Activated CD4-positive, alpha-beta T cell treated with anti-CD3 and anti-CD28 coated beads, Interleukin-2, amount 10 ng/mL, durations not matched to agents 7 days and 5 days (primary cell): ENCODE data around the gene PLCL2. TPM values are rescaled to one million over a fixed set of nuclear protein-coding genes. Genes with fewer than 3 reads are reported as not detected.

ENCODE experiments used
- CTCF ChIA-PET: fragments of 350-600 bp; sonication (Branson Sonifier 250); formaldehyde crosslinking; loops from one replicate; lab custom pipeline; 2021; ENCODE audit warnings: antibody characterized with exemption; lab: Charles Lee
- POLR2A ChIA-PET: fragments of 350-600 bp; sonication (Branson Sonifier 250); formaldehyde crosslinking; loops from one replicate; lab custom pipeline; 2021; ENCODE audit warnings: antibody characterized with exemption; lab: Charles Lee
- DNase-seq: peaks from one replicate; pipeline ENCODE4 v3.0.0-alpha.2; 2020
- H3K27ac Mint-ChIP-seq: one replicate; pipeline ENCODE4 v1.8.0; 2021; ENCODE audit warnings: mild to moderate bottlenecking, moderate library complexity, mixed read lengths
- H3K27me3 Mint-ChIP-seq: one replicate; pipeline ENCODE4 v1.8.0; 2021; ENCODE audit warnings: mixed read lengths
- H3K36me3 Mint-ChIP-seq: one replicate; pipeline ENCODE4 v1.8.0; 2021; ENCODE audit warnings: low read depth, mixed read lengths
- H3K4me1 Mint-ChIP-seq: one replicate; pipeline ENCODE4 v1.8.0; 2021; ENCODE audit warnings: mixed read lengths
- H3K4me3 Mint-ChIP-seq: one replicate; pipeline ENCODE4 v1.8.0; 2021; ENCODE audit warnings: mild to moderate bottlenecking, moderate library complexity, mixed read lengths
- H3K9me3 Mint-ChIP-seq: one replicate; pipeline ENCODE4 v1.8.0; 2021; ENCODE audit warnings: mixed read lengths
- total RNA-seq, 2 experiments: library from RNA; stranded (reverse); gene quantifications; one replicate each; pipeline ENCODE4 v1.2.3, GENCODE V29; 2021

Gene PLCL2
- total RNA-seq, 2 experiments from 2014 or later, result 48.8 to 50.9 TPM

GRCh38 chr3:16994854-16995525, 110.2 kb downstream of the PLCL2 start:
- no peak for DNase-seq
- H3K27ac Mint-ChIP-seq, result peak overlapping the region; percentile 54
- H3K27me3 Mint-ChIP-seq, result no peaks in the 10 kb centered on the region
- peaks cover 18% of the 10 kb centered on the region for H3K36me3 Mint-ChIP-seq
- H3K4me3 Mint-ChIP-seq, result no peak overlapping the region
- no peaks in the 10 kb centered on the region for H3K9me3 Mint-ChIP-seq
- peaks cover 33% of the 10 kb centered on the region for H3K4me1 Mint-ChIP-seq
- ChIA-PET POLR2A (interaction anchor here (0.7 kb wide), 1 partner anchor 322 kb away, joined by 4 read pairs; no protein-coding TSS in a partner anchor), CTCF (no interaction called here)

- POLR2A ChIA-PET, result interaction anchor here (0.7 kb wide), 1 partner anchor 323 kb away, joined by 4 read pairs; no protein-coding TSS in a partner anchor
- CTCF ChIA-PET, result no interaction called here
- H3K27ac Mint-ChIP-seq, result no peak overlapping the region
- no peaks in the 10 kb centered on the region for H3K9me3 Mint-ChIP-seq
- peaks cover 33% of the 10 kb centered on the region for H3K4me1 Mint-ChIP-seq
- no peak for DNase-seq
- no peak overlapping the region for H3K4me3 Mint-ChIP-seq
- no peaks in the 10 kb centered on the region for H3K27me3 Mint-ChIP-seq
- peaks cover 18% of the 10 kb centered on the region for H3K36me3 Mint-ChIP-seq
Observed at GRCh38 chr3:16995601-16996000, 110.8 kb downstream of the PLCL2 start.

DNA sequence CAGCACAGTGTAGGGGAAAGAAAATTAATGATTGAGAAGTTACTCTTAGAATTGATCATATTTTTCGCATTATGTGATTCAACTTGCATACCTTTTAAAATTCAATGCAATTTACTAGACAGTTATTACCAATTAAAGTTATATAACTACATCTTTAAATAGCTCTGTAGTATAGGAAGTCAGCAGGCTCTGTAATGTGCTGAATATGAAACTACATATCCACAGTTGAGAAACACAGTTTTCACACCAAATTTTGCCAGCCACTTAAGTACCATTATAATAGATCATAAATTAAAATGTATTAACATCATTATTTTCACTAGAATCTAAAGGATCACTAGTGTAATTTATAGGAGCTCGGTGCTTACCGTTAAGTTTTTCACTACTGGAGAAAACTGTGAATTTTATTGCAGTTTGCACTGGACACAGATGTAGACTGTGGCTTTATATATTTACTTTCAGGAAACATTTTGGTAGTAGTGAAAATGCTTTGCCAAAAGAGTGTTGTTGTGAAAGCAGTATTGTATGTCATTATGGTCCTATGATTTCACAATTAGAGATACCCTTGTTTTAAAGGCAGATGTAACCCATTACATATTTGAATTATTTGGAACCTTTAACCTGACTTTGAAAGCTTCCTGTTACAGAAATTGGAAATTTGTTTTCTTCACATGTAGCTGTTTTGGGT, 113.6 kb downstream of the PLCL2 start:
- Mint-ChIP-seq H3K4me1 (peaks cover 33% of the 10 kb centered on the region), H3K36me3 (peaks cover 30% of the 10 kb centered on the region), H3K9me3 (peaks cover 13% of the 10 kb centered on the region), H3K27me3 (no peaks in the 10 kb centered on the region), H3K27ac (no peak overlapping the region), H3K4me3 (no peak overlapping the region)
- POLR2A ChIA-PET, result no interaction called here
- CTCF ChIA-PET, result no interaction called here
- DNase-seq, result no peak

GRCh38 chr3:16999161-16999560, 114.4 kb downstream of the PLCL2 start:
- H3K4me3 Mint-ChIP-seq, result no peak overlapping the region
- H3K27ac Mint-ChIP-seq, result no peak overlapping the region
- POLR2A ChIA-PET, result no interaction called here
- CTCF ChIA-PET, result no interaction called here
- H3K36me3 Mint-ChIP-seq, result peaks cover 27% of the 10 kb centered on the region
- no peaks in the 10 kb centered on the region for H3K27me3 Mint-ChIP-seq
- peaks cover 29% of the 10 kb centered on the region for H3K4me1 Mint-ChIP-seq
- peaks cover 13% of the 10 kb centered on the region for H3K9me3 Mint-ChIP-seq
- no peak for DNase-seq

GRCh38 chr3:16999871-17000270, 115.1 kb downstream of the PLCL2 start:
- Mint-ChIP-seq H3K9me3 (peaks cover 13% of the 10 kb centered on the region), H3K36me3 (peaks cover 27% of the 10 kb centered on the region), H3K4me1 (peaks cover 26% of the 10 kb centered on the region), H3K27me3 (no peaks in the 10 kb centered on the region), H3K27ac (no peak overlapping the region), H3K4me3 (no peak overlapping the region)
- CTCF ChIA-PET, result no interaction called here
- DNase-seq, result no peak
- POLR2A ChIA-PET, result no interaction called here

DNA sequence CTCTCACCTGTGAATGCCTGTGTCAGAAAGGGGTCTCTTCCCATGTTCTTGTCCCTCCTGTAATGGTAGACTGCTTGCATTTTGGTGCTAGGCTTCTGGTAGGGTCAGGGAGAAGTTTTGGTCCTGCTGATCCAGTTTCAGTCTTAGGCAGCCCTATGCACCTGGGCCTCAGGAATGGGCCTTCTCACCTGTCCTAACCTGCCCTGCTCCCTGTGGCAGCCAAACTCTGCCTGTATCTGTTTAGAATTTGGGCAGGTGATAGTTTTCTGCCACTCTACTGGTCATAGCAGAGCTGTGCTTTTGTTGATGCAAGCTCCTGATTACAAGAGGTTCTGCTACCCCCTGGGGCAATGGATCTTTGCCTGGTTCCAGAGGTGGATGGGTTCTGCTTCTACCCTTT, 118.7 kb downstream of the PLCL2 start:
- Mint-ChIP-seq H3K27me3 (no peaks in the 10 kb centered on the region), H3K36me3 (peaks cover 18% of the 10 kb centered on the region)

DNA sequence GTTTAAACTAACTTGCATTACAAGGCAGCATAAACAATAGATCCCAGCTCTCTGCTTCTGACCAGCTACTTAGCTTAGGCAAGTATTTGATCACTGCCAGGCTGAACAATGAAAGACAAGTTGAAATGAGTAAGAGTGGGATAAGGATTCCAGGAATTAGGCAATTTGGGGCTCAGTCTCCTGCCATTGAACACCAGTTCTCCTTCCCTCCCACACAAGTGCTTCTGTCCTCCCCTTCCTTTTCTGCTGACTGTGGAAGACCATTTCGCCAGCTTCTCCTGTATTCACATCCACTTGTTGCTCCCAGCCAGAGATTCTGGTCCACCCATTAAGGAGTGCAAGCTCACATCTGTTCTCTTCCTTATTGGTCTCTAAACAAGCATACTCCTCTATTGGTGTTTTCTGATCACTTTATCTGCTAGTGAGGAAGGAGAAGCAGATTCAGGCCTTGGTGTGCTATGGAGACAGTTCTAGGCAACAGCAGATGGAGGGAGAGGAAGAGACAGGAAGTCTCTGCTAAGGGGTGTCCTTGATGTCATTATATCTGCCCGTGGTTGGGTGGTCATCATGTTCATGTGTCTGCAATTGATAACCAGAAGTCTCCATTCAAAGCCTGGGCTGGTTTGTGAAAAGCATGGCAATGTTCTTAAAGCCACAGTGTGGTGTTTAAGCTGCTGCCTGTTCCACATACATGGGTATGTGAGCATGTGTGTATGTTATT, 121.5 kb downstream of the PLCL2 start:
- ChIA-PET POLR2A (no interaction called here), CTCF (no interaction called here)
- Mint-ChIP-seq H3K27ac (no peak overlapping the region), H3K9me3 (peaks cover 8% of the 10 kb centered on the region), H3K27me3 (no peaks in the 10 kb centered on the region), H3K36me3 (peaks cover 34% of the 10 kb centered on the region), H3K4me1 (peaks cover 18% of the 10 kb centered on the region), H3K4me3 (no peak overlapping the region)
- DNase-seq, result no peak

More for the DNA sequence above, 118.7 kb downstream of the PLCL2 start:
- Mint-ChIP-seq H3K4me3 (no peak overlapping the region), H3K4me1 (peaks cover 18% of the 10 kb centered on the region), H3K9me3 (peaks cover 13% of the 10 kb centered on the region), H3K27ac (no peak overlapping the region)
- ChIA-PET POLR2A (no interaction called here), CTCF (no interaction called here)
- DNase-seq, result no peak

- ChIA-PET POLR2A (no interaction called here), CTCF (no interaction called here)
- peaks cover 34% of the 10 kb centered on the region for H3K36me3 Mint-ChIP-seq
- H3K27me3 Mint-ChIP-seq, result no peaks in the 10 kb centered on the region
- peaks cover 2% of the 10 kb centered on the region for H3K9me3 Mint-ChIP-seq
- H3K4me1 Mint-ChIP-seq, result peaks cover 17% of the 10 kb centered on the region
- H3K27ac Mint-ChIP-seq, result no peak overlapping the region
- no peak for DNase-seq
- no peak overlapping the region for H3K4me3 Mint-ChIP-seq
Observed at GRCh38 chr3:17007284-17007683, 122.5 kb downstream of the PLCL2 start.

DNA sequence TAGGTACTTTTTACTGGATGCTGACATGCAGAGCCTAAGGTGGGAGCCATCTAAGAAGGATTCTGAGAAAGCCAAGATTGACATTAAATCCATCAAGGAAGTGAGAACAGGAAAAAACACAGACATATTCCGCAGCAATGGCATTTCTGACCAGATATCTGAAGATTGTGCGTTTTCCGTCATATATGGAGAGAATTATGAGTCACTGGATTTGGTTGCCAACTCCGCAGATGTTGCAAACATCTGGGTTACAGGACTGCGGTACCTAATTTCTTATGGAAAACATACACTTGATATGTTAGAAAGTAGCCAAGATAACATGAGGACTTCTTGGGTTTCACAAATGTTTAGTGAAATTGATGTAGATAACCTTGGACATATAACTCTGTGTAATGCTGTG, 125.1 kb downstream of the PLCL2 start:
- CTCF ChIA-PET, result no interaction called here
- H3K36me3 Mint-ChIP-seq, result peaks cover 39% of the 10 kb centered on the region
- H3K4me1 Mint-ChIP-seq, result peaks cover 16% of the 10 kb centered on the region
- H3K27ac Mint-ChIP-seq, result no peak overlapping the region
- POLR2A ChIA-PET, result no interaction called here
- H3K4me3 Mint-ChIP-seq, result no peak overlapping the region
- H3K27me3 Mint-ChIP-seq, result no peaks in the 10 kb centered on the region
- no peak for DNase-seq
- no peaks in the 10 kb centered on the region for H3K9me3 Mint-ChIP-seq

- Mint-ChIP-seq H3K4me3 (no peak overlapping the region), H3K9me3 (no peaks in the 10 kb centered on the region), H3K27ac (no peak overlapping the region), H3K27me3 (no peaks in the 10 kb centered on the region), H3K36me3 (peaks cover 53% of the 10 kb centered on the region), H3K4me1 (peaks cover 1% of the 10 kb centered on the region)
- no peak for DNase-seq
- CTCF ChIA-PET, result no interaction called here
- POLR2A ChIA-PET, result no interaction called here
Observed at GRCh38 chr3:17011728-17012338, 127.1 kb downstream of the PLCL2 start.

GRCh38 chr3:17013050-17013449, 128.3 kb downstream of the PLCL2 start:
- Mint-ChIP-seq H3K36me3 (peaks cover 60% of the 10 kb centered on the region), H3K27ac (no peak overlapping the region), H3K4me3 (no peak overlapping the region), H3K27me3 (no peaks in the 10 kb centered on the region), H3K9me3 (no peaks in the 10 kb centered on the region), H3K4me1 (peaks cover 1% of the 10 kb centered on the region)
- CTCF ChIA-PET, result interaction anchor here (1.6 kb wide), 1 partner anchor 13 kb away, joined by 4 read pairs; no protein-coding TSS in a partner anchor
- POLR2A ChIA-PET, result no interaction called here
- DNase-seq, result no peak

- Mint-ChIP-seq H3K27me3 (no peaks in the 10 kb centered on the region), H3K27ac (no peak overlapping the region), H3K36me3 (peaks cover 61% of the 10 kb centered on the region), H3K4me3 (no peak overlapping the region), H3K9me3 (no peaks in the 10 kb centered on the region), H3K4me1 (peaks cover 1% of the 10 kb centered on the region)
- POLR2A ChIA-PET, result interaction anchor here (1.1 kb wide), 1 partner anchor 55 kb away, joined by 3 read pairs; no protein-coding TSS in a partner anchor
- CTCF ChIA-PET, result interaction anchor here (0.5 to 1.6 kb wide), 3 partner anchors 12 to 288 kb away, joined by 3 to 4 read pairs (median 4); no protein-coding TSS in a partner anchor
- no peak for DNase-seq
Observed at GRCh38 chr3:17013571-17013970, 128.8 kb downstream of the PLCL2 start.
